NCI-H748 treated with DMSO at 0.1 percent for 48 hours (cell line): Measurements from ENCODE around the gene BHLHE40.

ENCODE experiments used
- DNase-seq: peaks from one replicate; lab custom pipeline; 2025; lab: John Stamatoyannopoulos, UW

BHLHE40 gene

DNA sequence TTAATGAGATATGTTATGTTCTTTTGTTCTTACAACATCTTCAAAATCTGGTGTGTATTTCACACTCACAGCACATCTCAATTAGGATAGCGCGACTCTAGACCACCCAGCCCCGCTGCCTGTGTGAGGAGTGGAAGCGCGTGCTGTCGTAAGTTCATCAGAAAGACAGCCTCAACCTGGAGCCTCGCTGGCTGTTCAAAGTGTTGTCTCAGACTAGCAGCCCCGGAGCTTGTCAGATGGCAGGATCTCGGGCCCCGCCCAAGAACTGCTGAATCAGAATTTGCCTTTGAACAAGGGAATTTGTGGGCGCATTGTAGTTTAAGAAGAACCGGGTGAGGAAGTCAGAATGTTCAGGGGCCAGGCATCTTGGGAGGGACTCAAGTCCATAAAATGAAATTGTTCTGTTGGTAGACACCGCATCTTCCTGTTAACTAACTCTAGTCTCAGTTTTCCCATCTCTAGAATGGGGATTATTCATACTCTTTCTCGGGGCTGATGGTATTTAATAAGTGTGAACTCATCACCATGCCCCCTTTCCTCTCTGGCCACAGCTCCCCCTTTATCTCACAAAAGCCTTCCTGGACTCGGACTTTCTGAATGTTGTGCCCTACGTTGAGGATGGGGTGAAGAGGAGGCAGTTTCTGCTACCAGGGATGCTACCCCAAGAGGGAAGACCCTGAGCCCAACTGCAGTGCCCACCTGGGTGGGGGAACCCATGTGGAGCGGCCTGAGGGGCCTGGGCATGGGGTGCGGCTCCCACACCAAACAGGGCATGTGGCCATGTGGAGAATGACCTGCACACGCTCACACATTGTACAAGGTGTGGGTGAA is 40.4 kb downstream of the BHLHE40 start:
- no peak for DNase-seq

GRCh38 chr3:5020242-5020722 is 41.0 kb downstream of the BHLHE40 start:
- no peak for DNase-seq

GRCh38 chr3:5021116-5022092 is 42.2 kb downstream of the BHLHE40 start:
- no peak for DNase-seq

DNA sequence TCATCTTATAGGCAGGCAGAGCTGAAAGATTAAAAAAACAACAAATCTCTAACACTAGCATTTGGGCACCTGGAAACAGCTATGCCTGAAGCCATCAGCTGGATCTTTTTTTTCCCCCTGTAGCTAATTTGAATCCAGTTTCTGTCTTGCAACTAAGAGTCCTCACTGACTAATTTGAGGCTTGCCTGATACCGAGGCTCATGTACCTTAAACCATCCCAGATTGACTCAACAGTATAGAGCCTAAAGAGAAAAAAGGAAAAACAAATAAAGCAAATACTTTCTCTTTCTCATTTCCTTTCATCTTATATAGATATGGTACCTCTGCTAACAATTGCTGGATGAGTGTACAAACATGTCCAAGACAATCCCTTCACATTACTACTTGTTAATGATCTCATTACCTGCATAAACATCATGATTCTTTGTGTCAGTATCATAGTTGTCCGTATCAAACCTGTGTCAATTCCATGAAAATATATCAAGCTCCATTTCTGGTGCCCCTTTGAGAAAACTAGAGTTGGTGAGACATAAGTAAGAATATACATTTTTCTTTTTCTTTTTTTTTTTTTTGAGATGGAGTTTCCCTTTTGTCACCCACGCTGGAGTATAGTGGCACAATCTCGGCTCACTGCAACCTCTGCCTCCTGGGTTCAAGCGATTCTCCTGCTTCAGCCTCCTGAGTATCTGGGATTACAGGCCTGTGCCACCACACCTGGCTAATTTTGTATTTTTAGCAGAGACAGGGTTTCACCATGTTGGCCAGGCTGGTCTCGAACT is 43.1 kb downstream of the BHLHE40 start:
- DNase-seq = no peak

DNA sequence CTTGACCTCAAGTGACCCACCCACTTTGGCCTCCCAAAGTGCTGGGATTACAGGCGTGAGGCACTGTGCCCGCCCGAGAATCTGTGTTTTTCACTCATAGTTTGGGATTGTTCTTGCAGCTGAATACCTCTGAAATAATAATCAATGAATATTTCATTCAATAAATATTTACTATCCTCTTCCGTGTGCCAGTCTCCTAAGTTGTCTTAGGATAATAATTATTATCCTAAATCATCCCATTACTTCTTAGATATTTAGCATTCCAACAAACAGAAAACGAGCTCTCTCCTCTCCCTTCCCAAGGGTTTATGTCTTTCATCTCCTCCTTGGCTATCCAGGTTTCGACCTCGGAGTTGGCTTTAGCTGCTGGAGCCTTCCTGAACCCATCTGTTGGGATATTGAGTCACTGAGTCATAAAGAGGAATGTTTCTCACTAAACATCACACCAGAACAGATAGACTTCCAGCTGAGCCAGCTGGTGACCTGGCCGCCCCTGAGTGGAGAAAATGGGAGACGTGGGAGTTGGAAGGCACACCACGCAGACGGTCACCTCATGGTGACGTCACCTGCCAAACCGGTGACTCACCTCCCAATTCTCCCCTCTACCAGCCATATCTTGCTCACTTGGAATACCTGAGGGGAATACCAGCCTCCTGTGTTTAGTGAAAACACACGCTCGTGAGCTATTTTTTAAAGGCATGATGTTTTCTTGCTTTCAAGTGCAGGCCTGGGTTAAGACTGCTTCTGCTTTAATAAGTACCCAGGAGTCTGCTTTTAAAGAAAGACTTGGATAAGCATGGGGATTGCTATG is 43.9 kb downstream of the BHLHE40 start:
- no peak for DNase-seq

DNA sequence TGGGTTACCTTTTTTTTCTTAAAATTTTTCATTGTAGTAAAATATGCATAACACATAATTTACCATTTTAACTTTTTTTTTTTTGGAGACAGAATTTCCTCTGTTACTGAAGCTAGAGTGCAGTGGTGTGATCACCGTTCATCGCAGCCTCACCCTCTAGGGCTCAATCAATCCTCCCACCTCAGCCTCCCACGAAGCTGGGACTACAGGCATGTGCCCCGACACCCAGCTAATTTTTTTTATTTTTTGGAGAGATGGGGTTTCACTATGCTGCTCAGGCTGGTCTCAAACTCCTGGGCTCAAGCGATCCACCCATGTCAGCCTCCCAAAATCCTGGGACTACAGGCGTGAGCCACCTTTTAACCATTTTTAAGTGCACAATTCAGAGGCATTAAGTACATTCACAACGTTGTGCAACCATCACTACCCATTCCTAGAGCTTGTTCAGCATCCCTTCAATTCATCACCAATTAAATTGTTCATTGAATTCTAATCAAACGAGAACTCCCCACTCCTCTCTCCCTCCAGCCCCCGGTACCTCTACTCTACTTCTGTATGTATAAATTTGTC is 44.6 kb downstream of the BHLHE40 start:
- DNase-seq = no peak

- no peak for DNase-seq
Measured at GRCh38 chr3:5026046-5026362, 46.8 kb downstream of the BHLHE40 start.

- no peak for DNase-seq
Measured at GRCh38 chr3:5029715-5030114, 50.5 kb downstream of the BHLHE40 start.

- no peak for DNase-seq
Measured at GRCh38 chr3:5030152-5030551, 50.9 kb downstream of the BHLHE40 start.

GRCh38 chr3:5032844-5033243 is 53.6 kb downstream of the BHLHE40 start:
- no peak for DNase-seq
